ENCODE measurements around the gene RHOBTB3.
A peak's percentile ranks its signal among the peaks of the same experiment; 100 is the strongest.

The RHOBTB3 gene

GRCh38 chr5:95815155-95815729 lies 84.1 kb downstream of the RHOBTB3 start:
- peaks cover 24% of the 10 kb centered on the region for H3K4me1 ChIP-seq (ENCODE audit: control insufficient read depth, insufficient read depth, low read length)
- H3K9ac ChIP-seq (ENCODE audit: low read depth, low read length), result no peak overlapping the region
- H3K27ac ChIP-seq (ENCODE audit: low read depth, low read length), result no peak overlapping the region
- no peaks in the 10 kb centered on the region for H3K9me3 ChIP-seq (ENCODE audit: control insufficient read depth, insufficient read depth, low read length)
- no peaks in the 10 kb centered on the region for H3K36me3 ChIP-seq (ENCODE audit: control insufficient read depth, insufficient read depth, low read length)
- H3K4me3 ChIP-seq (ENCODE audit: low read depth, low read length), result no peak overlapping the region
- H3K27me3 ChIP-seq (ENCODE audit: control insufficient read depth, insufficient read depth, low read length), result no peaks in the 10 kb centered on the region

- H3K36me3 ChIP-seq (ENCODE audit: control insufficient read depth, insufficient read depth, low read length), result no peaks in the 10 kb centered on the region
- no peaks in the 10 kb centered on the region for H3K9me3 ChIP-seq (ENCODE audit: control insufficient read depth, insufficient read depth, low read length)
- no peak overlapping the region for H3K27ac ChIP-seq (ENCODE audit: low read depth, low read length)
- peaks cover 18% of the 10 kb centered on the region for H3K4me1 ChIP-seq (ENCODE audit: control insufficient read depth, insufficient read depth, low read length)
- H3K27me3 ChIP-seq (ENCODE audit: control insufficient read depth, insufficient read depth, low read length), result no peaks in the 10 kb centered on the region
- no peak overlapping the region for H3K9ac ChIP-seq (ENCODE audit: low read depth, low read length)
- H3K4me3 ChIP-seq (ENCODE audit: low read depth, low read length), result no peak overlapping the region
Measured at GRCh38 chr5:95816341-95816740, 85.2 kb downstream of the RHOBTB3 start.

GRCh38 chr5:95816776-95817175 lies 85.6 kb downstream of the RHOBTB3 start:
- Histone ChIP-seq H3K4me3 (ENCODE audit: low read depth, low read length) (no peak overlapping the region), H3K27ac (ENCODE audit: low read depth, low read length) (no peak overlapping the region), H3K9ac (ENCODE audit: low read depth, low read length) (no peak overlapping the region), H3K4me1 (ENCODE audit: control insufficient read depth, insufficient read depth, low read length) (peaks cover 23% of the 10 kb centered on the region), H3K9me3 (ENCODE audit: control insufficient read depth, insufficient read depth, low read length) (no peaks in the 10 kb centered on the region), H3K36me3 (ENCODE audit: control insufficient read depth, insufficient read depth, low read length) (no peaks in the 10 kb centered on the region), H3K27me3 (ENCODE audit: control insufficient read depth, insufficient read depth, low read length) (no peaks in the 10 kb centered on the region)

- Histone ChIP-seq H3K27ac (ENCODE audit: low read depth, low read length) (no peak overlapping the region), H3K4me3 (ENCODE audit: low read depth, low read length) (no peak overlapping the region), H3K9me3 (ENCODE audit: control insufficient read depth, insufficient read depth, low read length) (no peaks in the 10 kb centered on the region), H3K9ac (ENCODE audit: low read depth, low read length) (no peak overlapping the region), H3K27me3 (ENCODE audit: control insufficient read depth, insufficient read depth, low read length) (no peaks in the 10 kb centered on the region), H3K36me3 (ENCODE audit: control insufficient read depth, insufficient read depth, low read length) (no peaks in the 10 kb centered on the region), H3K4me1 (ENCODE audit: control insufficient read depth, insufficient read depth, low read length) (peaks cover 19% of the 10 kb centered on the region)
Measured at GRCh38 chr5:95817430-95817829, 86.3 kb downstream of the RHOBTB3 start.

- no peak overlapping the region for H3K27ac ChIP-seq (ENCODE audit: low read depth, low read length)
Measured at GRCh38 chr5:95818181-95819147, 87.3 kb downstream of the RHOBTB3 start.

GRCh38 chr5:95821110-95822021 lies 90.2 kb downstream of the RHOBTB3 start:
- no peak overlapping the region for H3K9ac ChIP-seq (ENCODE audit: low read depth, low read length)
- H3K36me3 ChIP-seq (ENCODE audit: control insufficient read depth, insufficient read depth, low read length), result no peaks in the 10 kb centered on the region
- H3K27ac ChIP-seq (ENCODE audit: low read depth, low read length), result no peak overlapping the region
- H3K27me3 ChIP-seq (ENCODE audit: control insufficient read depth, insufficient read depth, low read length), result no peaks in the 10 kb centered on the region
- peak overlapping the region; percentile 96 for H3K4me3 ChIP-seq (ENCODE audit: low read depth, low read length)
- H3K9me3 ChIP-seq (ENCODE audit: control insufficient read depth, insufficient read depth, low read length), result no peaks in the 10 kb centered on the region
- peaks cover 34% of the 10 kb centered on the region for H3K4me1 ChIP-seq (ENCODE audit: control insufficient read depth, insufficient read depth, low read length)

More at GRCh38 chr5:95818181-95819147, 87.3 kb downstream of the RHOBTB3 start:
- Histone ChIP-seq H3K36me3 (ENCODE audit: control insufficient read depth, insufficient read depth, low read length) (no peaks in the 10 kb centered on the region), H3K9ac (ENCODE audit: low read depth, low read length) (no peak overlapping the region), H3K9me3 (ENCODE audit: control insufficient read depth, insufficient read depth, low read length) (no peaks in the 10 kb centered on the region), H3K4me3 (ENCODE audit: low read depth, low read length) (no peak overlapping the region), H3K27me3 (ENCODE audit: control insufficient read depth, insufficient read depth, low read length) (no peaks in the 10 kb centered on the region), H3K4me1 (ENCODE audit: control insufficient read depth, insufficient read depth, low read length) (peaks cover 27% of the 10 kb centered on the region)

GRCh38 chr5:95822043-95822541 lies 91.0 kb downstream of the RHOBTB3 start:
- H3K36me3 ChIP-seq (ENCODE audit: control insufficient read depth, insufficient read depth, low read length), result no peaks in the 10 kb centered on the region
- peak overlapping the region; percentile 65; the same call in 1 of the 2 replicates for H3K9ac ChIP-seq (ENCODE audit: low read depth, low read length)
- no peaks in the 10 kb centered on the region for H3K27me3 ChIP-seq (ENCODE audit: control insufficient read depth, insufficient read depth, low read length)
- H3K9me3 ChIP-seq (ENCODE audit: control insufficient read depth, insufficient read depth, low read length), result no peaks in the 10 kb centered on the region
- H3K4me3 ChIP-seq (ENCODE audit: low read depth, low read length), result peak overlapping the region; percentile 96
- peaks cover 34% of the 10 kb centered on the region for H3K4me1 ChIP-seq (ENCODE audit: control insufficient read depth, insufficient read depth, low read length)
- H3K27ac ChIP-seq (ENCODE audit: low read depth, low read length), result peak overlapping the region; percentile 68

GRCh38 chr5:95822542-95823181 lies 91.5 kb downstream of the RHOBTB3 start, which contains the start of gene GLRX:
Gene GLRX (minus strand): TSS chr5:95822726. CDS start chr5:95822662, 64 bp downstream.
- Histone ChIP-seq H3K4me1 (ENCODE audit: control insufficient read depth, insufficient read depth, low read length) (peaks cover 29% of the 10 kb centered on the region), H3K9me3 (ENCODE audit: control insufficient read depth, insufficient read depth, low read length) (no peaks in the 10 kb centered on the region), H3K4me3 (ENCODE audit: low read depth, low read length) (peak within 1 kb of the TSS; percentile 96), H3K27ac (ENCODE audit: low read depth, low read length) (peak within 1 kb of the TSS; percentile 68), H3K36me3 (ENCODE audit: control insufficient read depth, insufficient read depth, low read length) (no peaks in the 10 kb centered on the region), H3K9ac (ENCODE audit: low read depth, low read length) (peak within 1 kb of the TSS; percentile 65; the same call in 1 of the 2 replicates), H3K27me3 (ENCODE audit: control insufficient read depth, insufficient read depth, low read length) (no peaks in the 10 kb centered on the region)

GRCh38 chr5:95823218-95823737 lies 92.1 kb downstream of the RHOBTB3 start:
- Histone ChIP-seq H3K9me3 (ENCODE audit: control insufficient read depth, insufficient read depth, low read length) (no peaks in the 10 kb centered on the region), H3K36me3 (ENCODE audit: control insufficient read depth, insufficient read depth, low read length) (no peaks in the 10 kb centered on the region), H3K27ac (ENCODE audit: low read depth, low read length) (peak overlapping the region; percentile 52), H3K4me1 (ENCODE audit: control insufficient read depth, insufficient read depth, low read length) (peaks cover 24% of the 10 kb centered on the region), H3K9ac (ENCODE audit: low read depth, low read length) (no peak overlapping the region), H3K4me3 (ENCODE audit: low read depth, low read length) (no peak overlapping the region), H3K27me3 (ENCODE audit: control insufficient read depth, insufficient read depth, low read length) (no peaks in the 10 kb centered on the region)
